Erythroblast (primary cell): ENCODE data around the gene ACAT2.

Source experiments
- GATA1 ChIP-seq: IDR thresholded peaks from 2 replicates; pipeline ENCODE4 v1.6.1; 2011; ENCODE audit warnings: low read depth, mild to moderate bottlenecking, control low read depth, low read length, moderate library complexity
- POLR2A ChIP-seq: IDR thresholded peaks from 2 replicates; pipeline ENCODE4 v1.6.1; 2011; ENCODE audit warnings: mild to moderate bottlenecking, low read length

DNA sequence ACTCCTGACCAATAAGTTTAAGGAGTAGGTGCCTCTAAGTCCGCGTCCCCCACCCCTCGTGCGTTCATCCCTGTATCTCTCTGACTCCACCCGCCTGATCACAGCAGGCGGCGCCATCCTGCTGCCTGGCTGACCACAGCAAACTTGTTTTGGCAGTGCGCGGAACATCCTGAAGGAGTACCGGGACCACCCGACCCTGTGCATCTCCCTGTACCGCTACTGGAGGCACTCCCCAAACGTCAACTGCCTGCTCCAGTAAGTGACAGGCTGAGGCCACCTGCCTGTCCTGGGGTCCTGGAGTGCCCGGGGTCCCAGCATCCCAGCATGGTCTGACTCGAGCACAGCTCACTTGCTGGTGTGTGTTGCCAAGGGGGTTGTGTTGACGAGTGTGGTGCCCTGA is 57.3 kb downstream of the ACAT2 start:
- TF ChIP-seq POLR2A (no peak), GATA1 (no peak)
